Muscle of leg (tissue), 11 donors: ENCODE results near the gene RBM47. TPM values are rescaled to one million over a fixed set of nuclear protein-coding genes. Genes with fewer than 3 reads are reported as not detected.

Experiments used
- DNase-seq: peaks from one replicate; pipeline ENCODE4 v3.0.0; 2013
- H3K27ac ChIP-seq: one replicate; pipeline ENCODE4 v1.5.1; 2013; ENCODE audit warnings: mild to moderate bottlenecking, low read length, control low read depth
- H3K27me3 ChIP-seq: one replicate; pipeline ENCODE4 v1.6.1; 2013; ENCODE audit warnings: low read length; ENCODE audit not compliant: control insufficient read depth, insufficient read depth
- H3K36me3 ChIP-seq: one replicate; pipeline ENCODE4 v1.6.1; 2013; ENCODE audit warnings: low read length; ENCODE audit not compliant: control insufficient read depth, insufficient read depth
- H3K4me1 ChIP-seq: one replicate; pipeline ENCODE4 v1.6.1; 2013; ENCODE audit warnings: low read length; ENCODE audit not compliant: control insufficient read depth, insufficient read depth
- H3K4me3 ChIP-seq: one replicate; pipeline ENCODE4 v1.5.1; 2013; ENCODE audit warnings: low read length, control low read depth
- H3K9me3 ChIP-seq: replicated peaks from 2 replicates; pipeline ENCODE4 v1.6.1; 2013; ENCODE audit warnings: low read depth, low read length; ENCODE audit not compliant: control insufficient read depth
- WGBS: methylation state at CpG from one replicate; pipeline ENCODE4 v1.1.5; 2013; ENCODE audit warnings: missing lambda C conversion rate; ENCODE audit not compliant: insufficient coverage; 5-methylcytosine and 5-hydroxymethylcytosine counted together
- polyA plus RNA-seq, 8 donors: library from polyadenylated mRNA; unstranded; fragments of 120-200 nt; gene quantifications; one replicate each; pipeline versions ENCODE4 v1.2.1 to v1.2.3, GENCODE V29; 2013; ENCODE audit warnings: inconsistent platforms in 1 of 8, low replicate concordance in 1 of 8; ENCODE audit not compliant: insufficient read length in 8 of 8, insufficient read depth in 1 of 8
- total RNA-seq: library from RNA; stranded (reverse); fragments of 120-200 nt; gene quantifications from one replicate; pipeline ENCODE4 v1.2.4, GENCODE V29; 2013

Gene RBM47
- total and polyA plus RNA-seq, 9 donors, result 1.2 to 6.3 (median 2.0) TPM

- no peak overlapping the region for H3K27ac ChIP-seq
- no peak for DNase-seq
- H3K9me3 ChIP-seq, result no peaks in the 10 kb centered on the region
- H3K27me3 ChIP-seq, result peaks cover 29% of the 10 kb centered on the region
- peaks cover 3% of the 10 kb centered on the region for H3K4me1 ChIP-seq
- WGBS, result 18% methylated on average over 10 of the region's 10 CpGs
- no peak overlapping the region for H3K4me3 ChIP-seq
- H3K36me3 ChIP-seq, result no peaks in the 10 kb centered on the region
These were observed 3.3 kb downstream of the RBM47 start for GRCh38 chr4:40626183-40626990.

- H3K4me1 ChIP-seq, result no peaks in the 10 kb centered on the region
- no peaks in the 10 kb centered on the region for H3K9me3 ChIP-seq
- H3K36me3 ChIP-seq, result no peaks in the 10 kb centered on the region
- no peak for DNase-seq
- no CpG with 5 or more reads among the region's 7 CpGs for WGBS
- no peak overlapping the region for H3K27ac ChIP-seq
- H3K4me3 ChIP-seq, result no peak overlapping the region
- peaks cover 12% of the 10 kb centered on the region for H3K27me3 ChIP-seq
These were observed 6.0 kb downstream of the RBM47 start for GRCh38 chr4:40623707-40624106.

GRCh38 chr4:40622913-40623312 lies 6.8 kb downstream of the RBM47 start:
- Histone ChIP-seq H3K9me3 (no peaks in the 10 kb centered on the region), H3K27me3 (peaks cover 7% of the 10 kb centered on the region), H3K27ac (no peak overlapping the region), H3K4me3 (no peak overlapping the region), H3K36me3 (no peaks in the 10 kb centered on the region), H3K4me1 (no peaks in the 10 kb centered on the region)
- WGBS, result 76% methylated on average over 5 of the region's 6 CpGs
- DNase-seq, result no peak

- H3K27me3 ChIP-seq, result peaks cover 6% of the 10 kb centered on the region
- H3K9me3 ChIP-seq, result no peaks in the 10 kb centered on the region
- H3K27ac ChIP-seq, result no peak overlapping the region
- 66% methylated on average over 5 of the region's 13 CpGs for WGBS
- no peaks in the 10 kb centered on the region for H3K4me1 ChIP-seq
- no peak overlapping the region for H3K4me3 ChIP-seq
- DNase-seq, result peak; percentile 82
- H3K36me3 ChIP-seq, result no peaks in the 10 kb centered on the region
These were observed 7.8 kb downstream of the RBM47 start for GRCh38 chr4:40621592-40622512.

GRCh38 chr4:40621229-40621591 lies 8.5 kb downstream of the RBM47 start:
- no peak for DNase-seq
- no peak overlapping the region for H3K4me3 ChIP-seq
- no peaks in the 10 kb centered on the region for H3K9me3 ChIP-seq
- no peaks in the 10 kb centered on the region for H3K4me1 ChIP-seq
- peak overlapping the region; percentile 17 for H3K27ac ChIP-seq
- 68% methylated on average over 3 of the region's 4 CpGs for WGBS
- H3K27me3 ChIP-seq, result peaks cover under 1% of the 10 kb centered on the region
- H3K36me3 ChIP-seq, result no peaks in the 10 kb centered on the region

- Histone ChIP-seq H3K4me1 (no peaks in the 10 kb centered on the region), H3K9me3 (no peaks in the 10 kb centered on the region), H3K4me3 (no peak overlapping the region), H3K36me3 (no peaks in the 10 kb centered on the region), H3K27me3 (no peaks in the 10 kb centered on the region), H3K27ac (no peak overlapping the region)
- 91% methylated on average over 11 of the region's 11 CpGs for WGBS
- DNase-seq, result no peak
These were observed 10.1 kb downstream of the RBM47 start for GRCh38 chr4:40619600-40619999.

GRCh38 chr4:40617872-40618271 lies 11.8 kb downstream of the RBM47 start:
- Histone ChIP-seq H3K27me3 (no peaks in the 10 kb centered on the region), H3K36me3 (no peaks in the 10 kb centered on the region), H3K27ac (no peak overlapping the region), H3K9me3 (no peaks in the 10 kb centered on the region), H3K4me3 (no peak overlapping the region), H3K4me1 (no peaks in the 10 kb centered on the region)
- DNase-seq, result no peak
- no CpG with 5 or more reads among the region's 2 CpGs for WGBS

- no CpG with 5 or more reads among the region's 2 CpGs for WGBS
- H3K27me3 ChIP-seq, result no peaks in the 10 kb centered on the region
These were observed 15.6 kb downstream of the RBM47 start for GRCh38 chr4:40614031-40614430.

GRCh38 chr4:40613456-40613855 lies 16.2 kb downstream of the RBM47 start:
- Histone ChIP-seq H3K27ac (no peak overlapping the region), H3K27me3 (no peaks in the 10 kb centered on the region), H3K4me1 (no peaks in the 10 kb centered on the region), H3K4me3 (no peak overlapping the region), H3K9me3 (no peaks in the 10 kb centered on the region), H3K36me3 (no peaks in the 10 kb centered on the region)
- no peak for DNase-seq
- WGBS, result no CpG with 5 or more reads among the region's 1 CpG

More at GRCh38 chr4:40614031-40614430, 15.6 kb downstream of the RBM47 start:
- H3K36me3 ChIP-seq, result no peaks in the 10 kb centered on the region
- H3K27ac ChIP-seq, result no peak overlapping the region
- no peaks in the 10 kb centered on the region for H3K4me1 ChIP-seq
- H3K9me3 ChIP-seq, result no peaks in the 10 kb centered on the region
- no peak overlapping the region for H3K4me3 ChIP-seq
- DNase-seq, result no peak

GRCh38 chr4:40612831-40613230 lies 16.8 kb downstream of the RBM47 start:
- H3K36me3 ChIP-seq, result no peaks in the 10 kb centered on the region
- H3K4me1 ChIP-seq, result no peaks in the 10 kb centered on the region
- WGBS, result 100% methylated on average over 1 of the region's 2 CpGs
- no peak for DNase-seq
- H3K27me3 ChIP-seq, result no peaks in the 10 kb centered on the region
- H3K4me3 ChIP-seq, result no peak overlapping the region
- no peaks in the 10 kb centered on the region for H3K9me3 ChIP-seq
- H3K27ac ChIP-seq, result no peak overlapping the region
